ENCODE data around the gene NPAS3. TPM values are rescaled to one million over a fixed set of nuclear protein-coding genes. Genes with fewer than 3 reads are reported as not detected.

NPAS3 gene
- total RNA-seq, 1 donor from 2014 or later, result not detected

- H3K27ac Mint-ChIP-seq, result no peak overlapping the region
- intact Hi-C loops (cut with micrococcal nuclease), result no loop called here
- no peaks in the 10 kb centered on the region for H3K4me1 Mint-ChIP-seq
- no peaks in the 10 kb centered on the region for H3K36me3 Mint-ChIP-seq (ENCODE audit: low read depth)
- no peak overlapping the region for H3K4me3 Mint-ChIP-seq
- DNase-seq, result no peak
- no peaks in the 10 kb centered on the region for H3K9me3 Mint-ChIP-seq
- no peaks in the 10 kb centered on the region for H3K27me3 Mint-ChIP-seq
Observed at GRCh38 chr14:33525626-33526025, 586.9 kb downstream of the NPAS3 start.

- H3K9me3 Mint-ChIP-seq, result no peaks in the 10 kb centered on the region
- no peak overlapping the region for H3K27ac Mint-ChIP-seq
- no peaks in the 10 kb centered on the region for H3K27me3 Mint-ChIP-seq
- no peak overlapping the region for H3K4me3 Mint-ChIP-seq
- no peaks in the 10 kb centered on the region for H3K4me1 Mint-ChIP-seq
- intact Hi-C loops (cut with micrococcal nuclease), result no loop called here
- DNase-seq, result no peak
- no peaks in the 10 kb centered on the region for H3K36me3 Mint-ChIP-seq (ENCODE audit: low read depth)
Observed at GRCh38 chr14:33527023-33527634, 588.5 kb downstream of the NPAS3 start.

- H3K4me1 Mint-ChIP-seq, result no peaks in the 10 kb centered on the region
- no peak overlapping the region for H3K4me3 Mint-ChIP-seq
- DNase-seq, result no peak
- no peak overlapping the region for H3K27ac Mint-ChIP-seq
- no peaks in the 10 kb centered on the region for H3K9me3 Mint-ChIP-seq
- intact Hi-C loops (cut with micrococcal nuclease), result no loop called here
- H3K36me3 Mint-ChIP-seq (ENCODE audit: low read depth), result no peaks in the 10 kb centered on the region
- H3K27me3 Mint-ChIP-seq, result no peaks in the 10 kb centered on the region
Observed at GRCh38 chr14:33528655-33529054, 590.0 kb downstream of the NPAS3 start.

- H3K4me1 Mint-ChIP-seq, result no peaks in the 10 kb centered on the region
- DNase-seq, result no peak
- no peak overlapping the region for H3K27ac Mint-ChIP-seq
- intact Hi-C loops (cut with micrococcal nuclease), result no loop called here
- no peak overlapping the region for H3K4me3 Mint-ChIP-seq
- H3K9me3 Mint-ChIP-seq, result no peaks in the 10 kb centered on the region
- no peaks in the 10 kb centered on the region for H3K27me3 Mint-ChIP-seq
- H3K36me3 Mint-ChIP-seq (ENCODE audit: low read depth), result no peaks in the 10 kb centered on the region
Observed at GRCh38 chr14:33529787-33530757, 591.4 kb downstream of the NPAS3 start.

GRCh38 chr14:33532553-33532952, 593.9 kb downstream of the NPAS3 start:
- H3K9me3 Mint-ChIP-seq, result no peaks in the 10 kb centered on the region
- H3K27me3 Mint-ChIP-seq, result no peaks in the 10 kb centered on the region
- no peak for DNase-seq
- intact Hi-C loops (cut with micrococcal nuclease), result no loop called here
- no peaks in the 10 kb centered on the region for H3K4me1 Mint-ChIP-seq
- no peak overlapping the region for H3K27ac Mint-ChIP-seq
- no peak overlapping the region for H3K4me3 Mint-ChIP-seq
- H3K36me3 Mint-ChIP-seq (ENCODE audit: low read depth), result no peaks in the 10 kb centered on the region

- H3K27me3 Mint-ChIP-seq, result no peaks in the 10 kb centered on the region
- H3K36me3 Mint-ChIP-seq (ENCODE audit: low read depth), result no peaks in the 10 kb centered on the region
- no peaks in the 10 kb centered on the region for H3K9me3 Mint-ChIP-seq
- intact Hi-C loops (cut with micrococcal nuclease), result no loop called here
- no peaks in the 10 kb centered on the region for H3K4me1 Mint-ChIP-seq
- no peak for DNase-seq
- H3K27ac Mint-ChIP-seq, result no peak overlapping the region
- H3K4me3 Mint-ChIP-seq, result no peak overlapping the region
Observed at GRCh38 chr14:33534104-33534503, 595.4 kb downstream of the NPAS3 start.

- no peak overlapping the region for H3K4me3 Mint-ChIP-seq
- no peaks in the 10 kb centered on the region for H3K9me3 Mint-ChIP-seq
- DNase-seq, result no peak
- no peaks in the 10 kb centered on the region for H3K27me3 Mint-ChIP-seq
- no peaks in the 10 kb centered on the region for H3K4me1 Mint-ChIP-seq
- no peaks in the 10 kb centered on the region for H3K36me3 Mint-ChIP-seq (ENCODE audit: low read depth)
- intact Hi-C loops (cut with micrococcal nuclease), result no loop called here
- H3K27ac Mint-ChIP-seq, result no peak overlapping the region
Observed at GRCh38 chr14:33534632-33535031, 596.0 kb downstream of the NPAS3 start.

- no peaks in the 10 kb centered on the region for H3K9me3 Mint-ChIP-seq
- no peaks in the 10 kb centered on the region for H3K27me3 Mint-ChIP-seq
- no peak overlapping the region for H3K4me3 Mint-ChIP-seq
- no peak for DNase-seq
- intact Hi-C loops (cut with micrococcal nuclease), result no loop called here
- no peak overlapping the region for H3K27ac Mint-ChIP-seq
- no peaks in the 10 kb centered on the region for H3K4me1 Mint-ChIP-seq
- H3K36me3 Mint-ChIP-seq (ENCODE audit: low read depth), result no peaks in the 10 kb centered on the region
Observed at GRCh38 chr14:33539918-33540357, 601.3 kb downstream of the NPAS3 start.

GRCh38 chr14:33541171-33541570, 602.5 kb downstream of the NPAS3 start:
- intact Hi-C loops (cut with micrococcal nuclease), result no loop called here
- no peaks in the 10 kb centered on the region for H3K4me1 Mint-ChIP-seq
- no peak overlapping the region for H3K4me3 Mint-ChIP-seq
- no peak for DNase-seq
- no peaks in the 10 kb centered on the region for H3K27me3 Mint-ChIP-seq
- no peak overlapping the region for H3K27ac Mint-ChIP-seq
- no peaks in the 10 kb centered on the region for H3K9me3 Mint-ChIP-seq
- no peaks in the 10 kb centered on the region for H3K36me3 Mint-ChIP-seq (ENCODE audit: low read depth)

GRCh38 chr14:33542338-33543287, 603.9 kb downstream of the NPAS3 start:
- Mint-ChIP-seq H3K36me3 (ENCODE audit: low read depth) (no peaks in the 10 kb centered on the region), H3K27ac (no peak overlapping the region), H3K27me3 (no peaks in the 10 kb centered on the region), H3K9me3 (no peaks in the 10 kb centered on the region), H3K4me1 (no peaks in the 10 kb centered on the region), H3K4me3 (no peak overlapping the region)
- no peak for DNase-seq
- intact Hi-C loops (cut with micrococcal nuclease), result no loop called here

GRCh38 chr14:33545696-33546095, 607.0 kb downstream of the NPAS3 start:
- H3K27ac Mint-ChIP-seq, result no peak overlapping the region
- no peaks in the 10 kb centered on the region for H3K4me1 Mint-ChIP-seq
- DNase-seq, result no peak
- intact Hi-C loops (cut with micrococcal nuclease), result no loop called here
- no peaks in the 10 kb centered on the region for H3K9me3 Mint-ChIP-seq
- H3K36me3 Mint-ChIP-seq (ENCODE audit: low read depth), result no peaks in the 10 kb centered on the region
- no peaks in the 10 kb centered on the region for H3K27me3 Mint-ChIP-seq
- no peak overlapping the region for H3K4me3 Mint-ChIP-seq

GRCh38 chr14:33548606-33549005, 609.9 kb downstream of the NPAS3 start:
- H3K4me3 Mint-ChIP-seq, result no peak overlapping the region
- H3K36me3 Mint-ChIP-seq (ENCODE audit: low read depth), result no peaks in the 10 kb centered on the region
- no peaks in the 10 kb centered on the region for H3K27me3 Mint-ChIP-seq
- no peaks in the 10 kb centered on the region for H3K9me3 Mint-ChIP-seq
- no peak for DNase-seq
- intact Hi-C loops (cut with micrococcal nuclease), result no loop called here
- no peaks in the 10 kb centered on the region for H3K4me1 Mint-ChIP-seq
- no peak overlapping the region for H3K27ac Mint-ChIP-seq

GRCh38 chr14:33551963-33552362, 613.3 kb downstream of the NPAS3 start:
- no peaks in the 10 kb centered on the region for H3K9me3 Mint-ChIP-seq
- no peak for DNase-seq
- no peak overlapping the region for H3K27ac Mint-ChIP-seq
- no peak overlapping the region for H3K4me3 Mint-ChIP-seq
- no peaks in the 10 kb centered on the region for H3K4me1 Mint-ChIP-seq
- intact Hi-C loops (cut with micrococcal nuclease), result no loop called here
- no peaks in the 10 kb centered on the region for H3K36me3 Mint-ChIP-seq (ENCODE audit: low read depth)
- H3K27me3 Mint-ChIP-seq, result no peaks in the 10 kb centered on the region
